GM12891 (cell line): ENCODE measurements around the gene CTSF.

Experiments
- PAX5 ChIP-seq: IDR thresholded peaks from 2 replicates; pipeline ENCODE4 v1.6.1; 2011; ENCODE audit warnings: low read length, moderate library complexity, mild to moderate bottlenecking; ENCODE audit not compliant: insufficient read depth, severe bottlenecking
- POLR2A ChIP-seq: IDR thresholded peaks from 2 replicates; pipeline ENCODE4 v1.6.1; 2011; ENCODE audit warnings: low read depth, low read length, control low read depth
- POLR2AphosphoS5 ChIP-seq: IDR thresholded peaks from 2 replicates; pipeline ENCODE4 v1.6.1; 2011; ENCODE audit warnings: low read depth, low read length, control low read depth
- POU2F2 ChIP-seq: IDR thresholded peaks from 2 replicates; pipeline ENCODE4 v1.6.1; 2011; ENCODE audit warnings: low read depth, mild to moderate bottlenecking, control low read depth, low read length, moderate library complexity
- TAF1 ChIP-seq: IDR thresholded peaks from 2 replicates; pipeline ENCODE4 v1.6.1; 2011; ENCODE audit warnings: low read depth, low read length, control low read depth

GRCh38 chr11:66586136-66586535 is 17.7 kb upstream of the CTSF start:
- TF ChIP-seq POU2F2 (no peak), POLR2AphosphoS5 (no peak), TAF1 (no peak), PAX5 (no peak), POLR2A (no peak)
